Measurements from ENCODE around the gene CDK14.

DNA sequence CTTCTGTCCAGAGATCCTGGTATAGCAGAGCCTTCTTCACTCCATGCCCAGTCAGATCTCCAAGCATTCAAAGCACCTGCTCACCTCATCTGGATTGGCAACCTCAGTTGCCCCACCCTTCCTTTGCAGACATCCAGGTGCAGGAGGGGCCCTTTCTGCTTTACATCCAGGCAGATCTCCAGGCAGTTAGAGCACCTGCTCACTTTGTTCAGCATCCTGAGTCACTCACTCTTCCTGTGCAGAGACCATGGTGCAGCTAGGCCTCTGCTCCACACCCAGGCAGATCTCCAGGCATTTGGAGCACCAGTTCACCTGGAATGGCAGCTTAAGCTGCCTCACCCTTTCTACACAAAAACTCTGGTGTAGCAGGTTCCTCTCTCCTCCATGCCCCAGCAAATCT is 153.1 kb downstream of the CDK14 start:
- no peak for TF ChIP-seq CTCF (IDR thresholded peaks at IDR 0.05; ENCODE audit: insufficient read depth, low read length)
- no peak for TF ChIP-seq GABPA (IDR thresholded peaks at IDR 0.05; ENCODE audit: low read depth)
- no peak for TF ChIP-seq REST (IDR thresholded peaks at IDR 0.05; ENCODE audit: insufficient replicate concordance, low read depth)
- TF ChIP-seq SPI1 (IDR thresholded peaks at IDR 0.05; ENCODE audit: borderline replicate concordance, low read depth) = no peak
